ENCODE data around the gene NRXN3.

DNA sequence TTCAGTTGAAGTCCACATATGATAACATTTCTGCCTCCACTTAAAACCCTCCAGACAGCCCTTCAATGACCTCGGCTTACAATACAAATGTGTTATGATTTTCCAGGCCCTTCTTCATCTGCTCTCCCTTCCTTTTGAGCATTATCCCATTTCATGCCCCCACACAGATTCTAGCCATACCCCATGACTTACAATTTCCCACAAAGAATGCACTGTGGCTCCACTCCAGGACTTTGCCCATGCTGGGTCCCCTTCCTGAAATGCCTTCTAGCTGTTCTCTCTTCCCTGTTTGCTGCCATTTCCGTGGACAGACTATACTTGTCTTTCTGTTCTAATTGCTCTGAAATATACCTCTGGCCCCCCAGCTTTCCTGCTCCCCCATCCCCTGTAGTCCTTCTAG lies 1078.0 kb downstream of the NRXN3 start:
- TF ChIP-seq ZNF274 (IDR thresholded peaks at IDR 0.05; ENCODE audit: low read length): no peak
- no peak for TF ChIP-seq ZNF274 (tag by site-specific recombination; IDR thresholded peaks at IDR 0.05; ENCODE audit: borderline replicate concordance)
- no peak for TF ChIP-seq ZNF146 (tag by site-specific recombination; IDR thresholded peaks at IDR 0.05)
- no peak for TF ChIP-seq ZNF26 (tag by site-specific recombination; IDR thresholded peaks at IDR 0.05)
- no peak for TF ChIP-seq ZNF426 (tag by site-specific recombination; IDR thresholded peaks at IDR 0.05)
- TF ChIP-seq ZNF175 (tag by site-specific recombination; IDR thresholded peaks at IDR 0.05): no peak
- TF ChIP-seq ZBTB10 (tag by site-specific recombination; IDR thresholded peaks at IDR 0.05): no peak
- TF ChIP-seq ZNF768 (tag by site-specific recombination; IDR thresholded peaks at IDR 0.05): no peak
- TF ChIP-seq ZNF670 (tag by site-specific recombination; IDR thresholded peaks at IDR 0.05; ENCODE audit: low read depth): no peak
- TF ChIP-seq, protein P1, sequence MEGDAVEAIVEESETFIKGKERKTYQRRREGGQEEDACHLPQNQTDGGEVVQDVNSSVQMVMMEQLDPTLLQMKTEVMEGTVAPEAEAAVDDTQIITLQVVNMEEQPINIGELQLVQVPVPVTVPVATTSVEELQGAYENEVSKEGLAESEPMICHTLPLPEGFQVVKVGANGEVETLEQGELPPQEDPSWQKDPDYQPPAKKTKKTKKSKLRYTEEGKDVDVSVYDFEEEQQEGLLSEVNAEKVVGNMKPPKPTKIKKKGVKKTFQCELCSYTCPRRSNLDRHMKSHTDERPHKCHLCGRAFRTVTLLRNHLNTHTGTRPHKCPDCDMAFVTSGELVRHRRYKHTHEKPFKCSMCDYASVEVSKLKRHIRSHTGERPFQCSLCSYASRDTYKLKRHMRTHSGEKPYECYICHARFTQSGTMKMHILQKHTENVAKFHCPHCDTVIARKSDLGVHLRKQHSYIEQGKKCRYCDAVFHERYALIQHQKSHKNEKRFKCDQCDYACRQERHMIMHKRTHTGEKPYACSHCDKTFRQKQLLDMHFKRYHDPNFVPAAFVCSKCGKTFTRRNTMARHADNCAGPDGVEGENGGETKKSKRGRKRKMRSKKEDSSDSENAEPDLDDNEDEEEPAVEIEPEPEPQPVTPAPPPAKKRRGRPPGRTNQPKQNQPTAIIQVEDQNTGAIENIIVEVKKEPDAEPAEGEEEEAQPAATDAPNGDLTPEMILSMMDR (tag by site-specific recombination; IDR thresholded peaks at IDR 0.05): no peak
- TF ChIP-seq, protein P2, sequence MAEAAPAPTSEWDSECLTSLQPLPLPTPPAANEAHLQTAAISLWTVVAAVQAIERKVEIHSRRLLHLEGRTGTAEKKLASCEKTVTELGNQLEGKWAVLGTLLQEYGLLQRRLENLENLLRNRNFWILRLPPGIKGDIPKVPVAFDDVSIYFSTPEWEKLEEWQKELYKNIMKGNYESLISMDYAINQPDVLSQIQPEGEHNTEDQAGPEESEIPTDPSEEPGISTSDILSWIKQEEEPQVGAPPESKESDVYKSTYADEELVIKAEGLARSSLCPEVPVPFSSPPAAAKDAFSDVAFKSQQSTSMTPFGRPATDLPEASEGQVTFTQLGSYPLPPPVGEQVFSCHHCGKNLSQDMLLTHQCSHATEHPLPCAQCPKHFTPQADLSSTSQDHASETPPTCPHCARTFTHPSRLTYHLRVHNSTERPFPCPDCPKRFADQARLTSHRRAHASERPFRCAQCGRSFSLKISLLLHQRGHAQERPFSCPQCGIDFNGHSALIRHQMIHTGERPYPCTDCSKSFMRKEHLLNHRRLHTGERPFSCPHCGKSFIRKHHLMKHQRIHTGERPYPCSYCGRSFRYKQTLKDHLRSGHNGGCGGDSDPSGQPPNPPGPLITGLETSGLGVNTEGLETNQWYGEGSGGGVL (tag by site-specific recombination; IDR thresholded peaks at IDR 0.05): no peak
- TF ChIP-seq ZFP69B (tag by site-specific recombination; IDR thresholded peaks at IDR 0.05): no peak
- TF ChIP-seq ZNF292 (tag by site-specific recombination; IDR thresholded peaks at IDR 0.05; ENCODE audit: borderline replicate concordance, low read depth): no peak
- no peak for TF ChIP-seq ZNF416 (tag by site-specific recombination; IDR thresholded peaks at IDR 0.05)
